ENCODE measurements around the gene NUBP2. TPM values are rescaled to one million over a fixed set of nuclear protein-coding genes. Genes with fewer than 3 reads are reported as not detected.

The NUBP2 gene
- polyA plus RNA-seq, 3 donors = 28.2 to 53.9 (median 51.0) TPM

DNA sequence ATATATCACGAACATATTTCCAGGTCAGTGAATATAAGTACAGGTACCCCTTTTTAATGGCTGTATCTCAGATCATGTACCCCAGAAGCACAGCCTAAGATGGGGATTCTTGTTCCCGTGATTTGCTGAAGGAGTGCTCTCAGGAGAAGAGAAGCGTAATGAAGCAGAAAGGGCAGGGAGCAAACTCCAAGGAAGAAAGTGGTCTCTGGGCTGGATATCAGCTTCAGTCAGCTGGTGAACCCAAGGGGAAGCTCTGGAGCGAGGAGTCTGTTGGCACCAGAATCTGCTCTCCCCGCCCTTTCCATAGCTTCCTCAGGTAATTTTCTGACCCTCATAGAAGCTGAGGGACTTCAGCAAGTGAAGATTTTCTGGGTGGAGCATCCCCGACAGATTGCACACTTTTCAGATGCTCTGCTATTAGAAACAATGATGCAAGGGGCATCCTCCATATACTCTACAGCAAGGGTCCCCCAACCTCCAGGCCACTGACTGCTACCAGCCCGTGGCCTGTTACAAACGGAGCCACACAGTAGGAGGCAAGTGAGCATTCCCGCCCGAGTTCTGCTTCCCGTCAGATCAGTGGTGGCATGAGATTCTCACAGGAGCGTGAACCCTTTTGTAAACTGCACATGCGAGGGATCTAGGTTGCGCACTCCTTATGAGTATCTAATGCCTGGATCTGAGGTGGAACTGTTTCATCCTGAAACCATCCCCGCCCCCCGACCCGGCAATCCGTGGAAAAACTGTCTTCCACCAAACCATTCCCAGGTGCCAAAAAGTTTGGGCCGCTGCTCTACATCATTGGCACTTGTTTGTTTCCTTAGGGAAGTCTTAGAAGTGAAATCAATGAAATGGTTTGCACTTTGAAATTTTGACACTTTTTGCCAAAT is 48.7 kb downstream of the NUBP2 start:
- no peak for DNase-seq (ENCODE audit: extremely low read depth in 1 of 11, low read depth in 9 of 11, low spot score in 4 of 11)

GRCh38 chr16:1832838-1833454 is 50.2 kb downstream of the NUBP2 start:
- no peak for DNase-seq (ENCODE audit: extremely low read depth in 1 of 11, low read depth in 9 of 11, low spot score in 4 of 11)

- no peak for DNase-seq (ENCODE audit: extremely low read depth in 1 of 11, low read depth in 9 of 11, low spot score in 4 of 11)
Measured at GRCh38 chr16:1834096-1834495, 51.3 kb downstream of the NUBP2 start.

Other genes starting within 250 kb of the NUBP2 start
- gene TMEM204, start 249.3 kb upstream of the NUBP2 start, polyA plus RNA-seq (ENCODE audit: insufficient read length in 3 of 3) = 10 to 100 TPM; 15.9 to 23.6 (median 22.6) TPM
- gene IFT140, start 170.9 kb upstream of the NUBP2 start, polyA plus RNA-seq (ENCODE audit: insufficient read length in 3 of 3) = 10 to 100 TPM; 36.2 to 45.5 (median 44.1) TPM
- gene CRAMP1, start 170.6 kb upstream of the NUBP2 start, polyA plus RNA-seq (ENCODE audit: insufficient read length in 3 of 3) = 10 to 100 TPM; 20.0 to 30.0 (median 21.2) TPM
- 10 to 100 TPM; 75.6 to 82.4 (median 80.4) TPM for gene JPT2, start 104.7 kb upstream of the NUBP2 start, polyA plus RNA-seq (ENCODE audit: insufficient read length in 3 of 3)
- gene MAPK8IP3, start 76.8 kb upstream of the NUBP2 start, polyA plus RNA-seq (ENCODE audit: insufficient read length in 3 of 3) = 10 to 100 TPM; 47.2 to 91.9 (median 57.6) TPM
- 10 to 100 TPM; 16.7 to 39.0 (median 37.8) TPM for gene NME3, start 11.4 kb upstream of the NUBP2 start, polyA plus RNA-seq (ENCODE audit: insufficient read length in 3 of 3)
- 10 to 100 TPM in 2 of 3 donors, 1 to 10 TPM in 1; 8.1 to 15.4 (median 11.1) TPM for gene EME2, start 10.2 kb upstream of the NUBP2 start, polyA plus RNA-seq (ENCODE audit: insufficient read length in 3 of 3)
- gene MRPS34, start 9.8 kb upstream of the NUBP2 start, polyA plus RNA-seq (ENCODE audit: insufficient read length in 3 of 3) = 10 to 100 TPM; 57.0 to 91.2 (median 74.7) TPM
- gene SPSB3, start 389 bp upstream of the NUBP2 start, polyA plus RNA-seq (ENCODE audit: insufficient read length in 3 of 3) = 10 to 100 TPM; 28.2 to 49.1 (median 46.0) TPM
- 1 to 10 TPM; 1.4 to 4.0 (median 2.1) TPM for gene IGFALS, start 10.7 kb downstream of the NUBP2 start, polyA plus RNA-seq (ENCODE audit: insufficient read length in 3 of 3)
- gene HAGH, start 43.9 kb downstream of the NUBP2 start, polyA plus RNA-seq (ENCODE audit: insufficient read length in 3 of 3) = 10 to 100 TPM; 31.3 to 43.8 (median 42.3) TPM
- gene FAHD1, start 44.2 kb downstream of the NUBP2 start, polyA plus RNA-seq (ENCODE audit: insufficient read length in 3 of 3) = 10 to 100 TPM; 36.4 to 44.8 (median 37.8) TPM
- 1 to 10 TPM in 2 of 3 donors, under 1 TPM in 1; 0.83 to 2.1 (median 1.3) TPM for gene MEIOB, start 89.2 kb downstream of the NUBP2 start, polyA plus RNA-seq (ENCODE audit: insufficient read length in 3 of 3)
- gene HS3ST6, start 135.5 kb downstream of the NUBP2 start, polyA plus RNA-seq (ENCODE audit: insufficient read length in 3 of 3) = under 1 TPM; 0.20 to 0.32 (median 0.27) TPM
- 10 to 100 TPM; 62.1 to 73.9 (median 67.3) TPM for gene MSRB1, start 160.2 kb downstream of the NUBP2 start, polyA plus RNA-seq (ENCODE audit: insufficient read length in 3 of 3)
- under 1 TPM; 0.16 to 0.23 (median 0.17) TPM for gene RPL3L, start 171.7 kb downstream of the NUBP2 start, polyA plus RNA-seq (ENCODE audit: insufficient read length in 3 of 3)
- gene NDUFB10, start 176.6 kb downstream of the NUBP2 start, polyA plus RNA-seq (ENCODE audit: insufficient read length in 3 of 3) = 100 to 1,000 TPM; 121 to 154 (median 124) TPM
- 1,000 to 10,000 TPM; 1,794 to 2,026 (median 1,887) TPM for gene RPS2, start 181.9 kb downstream of the NUBP2 start, polyA plus RNA-seq (ENCODE audit: insufficient read length in 3 of 3)
- under 1 TPM in 1 of 3 donors, not detected in 2; 0.13 TPM for gene RNF151, start 183.9 kb downstream of the NUBP2 start, polyA plus RNA-seq (ENCODE audit: insufficient read length in 3 of 3)
- gene TBL3, start 189.1 kb downstream of the NUBP2 start, polyA plus RNA-seq (ENCODE audit: insufficient read length in 3 of 3) = 10 to 100 TPM; 28.6 to 44.0 (median 41.6) TPM
- gene NOXO1, start 198.5 kb downstream of the NUBP2 start, polyA plus RNA-seq (ENCODE audit: insufficient read length in 3 of 3) = 1 to 10 TPM in 2 of 3 donors, under 1 TPM in 1; 0.61 to 1.6 (median 1.1) TPM
- gene GFER, start 201.2 kb downstream of the NUBP2 start, polyA plus RNA-seq (ENCODE audit: insufficient read length in 3 of 3) = 10 to 100 TPM; 21.5 to 31.4 (median 26.9) TPM
- gene SYNGR3, start 207.0 kb downstream of the NUBP2 start, polyA plus RNA-seq (ENCODE audit: insufficient read length in 3 of 3) = 1 to 10 TPM; 1.6 to 2.6 (median 1.9) TPM
- gene ZNF598, start 226.9 kb downstream of the NUBP2 start, polyA plus RNA-seq (ENCODE audit: insufficient read length in 3 of 3) = 10 to 100 TPM; 16.6 to 28.6 (median 27.3) TPM
- 10 to 100 TPM in 1 of 3 donors, 1 to 10 TPM in 2; 3.8 to 12.4 (median 8.2) TPM for gene NPW, start 236.8 kb downstream of the NUBP2 start, polyA plus RNA-seq (ENCODE audit: insufficient read length in 3 of 3)
- 100 to 1,000 TPM in 2 of 3 donors, 10 to 100 TPM in 1; 82.6 to 162 (median 147) TPM for gene NHERF2, start 243.9 kb downstream of the NUBP2 start, polyA plus RNA-seq (ENCODE audit: insufficient read length in 3 of 3)